CD4-positive, alpha-beta memory T cell (primary cell): ENCODE measurements around the gene INPP5J. TPM values are rescaled to one million over a fixed set of nuclear protein-coding genes. Genes with fewer than 3 reads are reported as not detected.

Experiments
- CTCF ChIA-PET: fragments of 350-600 bp; sonication (Branson Sonifier 250); formaldehyde crosslinking; loops from one replicate; lab custom pipeline; 2021; ENCODE audit warnings: inconsistent platforms; ENCODE audit not compliant: partially characterized antibody; lab: Charles Lee
- POLR2A ChIA-PET: fragments of 350-600 bp; sonication (Branson Sonifier 250); formaldehyde crosslinking; loops from one replicate; lab custom pipeline; 2021; ENCODE audit not compliant: partially characterized antibody; lab: Charles Lee
- DNase-seq, 5 donors: peaks; one replicate each; pipeline versions ENCODE4 v3.0.0 to v3.0.0-alpha.2; 2020 to 2022; ENCODE audit warnings: mixed read lengths in 1 of 5
- H3K27ac ChIP-seq: one replicate; pipeline ENCODE4 v1.7.0; 2013; ENCODE audit warnings: low read depth, low read length
- H3K27me3 ChIP-seq: 2 replicates; pipeline ENCODE4 v1.7.0; 2013; ENCODE audit warnings: mild to moderate bottlenecking, low read length, moderate library complexity; ENCODE audit not compliant: insufficient read depth
- H3K36me3 ChIP-seq: 2 replicates; pipeline ENCODE4 v1.7.0; 2013; ENCODE audit warnings: mild to moderate bottlenecking, low read length, moderate library complexity; ENCODE audit not compliant: insufficient read depth
- H3K4me1 ChIP-seq: 2 replicates; pipeline ENCODE4 v1.7.0; 2013; ENCODE audit warnings: mild to moderate bottlenecking, low read length, moderate library complexity; ENCODE audit not compliant: insufficient read depth
- H3K4me3 ChIP-seq, 2 donors: one replicate each; pipeline ENCODE4 v1.7.0; 2013; ENCODE audit warnings: low read length in 2 of 2, mild to moderate bottlenecking in 1 of 2
- H3K9me3 ChIP-seq, 2 donors: one replicate each; pipeline ENCODE4 v1.7.0; 2013; ENCODE audit warnings: low read length in 2 of 2, control low read depth in 1 of 2; ENCODE audit not compliant: control insufficient read depth in 1 of 2
- H3K27ac Mint-ChIP-seq, 7 donors: one replicate each; pipeline ENCODE4 v1.8.0; 2020 to 2021; ENCODE audit warnings: mixed read lengths in 7 of 7, mild to moderate bottlenecking in 6 of 7, inconsistent platforms in 3 of 7, moderate library complexity in 3 of 7
- H3K27me3 Mint-ChIP-seq, 2 donors: one replicate each; pipeline ENCODE4 v1.8.0; 2020 to 2021; ENCODE audit warnings: mixed read lengths in 2 of 2
- H3K36me3 Mint-ChIP-seq, 2 donors: one replicate each; pipeline ENCODE4 v1.8.0; 2020 to 2021; ENCODE audit warnings: mixed read lengths in 2 of 2, inconsistent platforms in 1 of 2, mild to moderate bottlenecking in 1 of 2
- H3K4me1 Mint-ChIP-seq, 4 donors: one replicate each; pipeline ENCODE4 v1.8.0; 2020 to 2021; ENCODE audit warnings: mixed read lengths in 4 of 4, mild to moderate bottlenecking in 1 of 4
- H3K4me3 Mint-ChIP-seq, 8 donors: one replicate each; pipeline ENCODE4 v1.8.0; 2020 to 2021; ENCODE audit warnings: mixed read lengths in 8 of 8, mild to moderate bottlenecking in 7 of 8, moderate library complexity in 6 of 8, inconsistent platforms in 3 of 8
- H3K9me3 Mint-ChIP-seq, 8 donors: one replicate each; pipeline ENCODE4 v1.8.0; 2020 to 2021; ENCODE audit warnings: mixed read lengths in 8 of 8, mild to moderate bottlenecking in 5 of 8, inconsistent platforms in 3 of 8, moderate library complexity in 1 of 8
- intact Hi-C: fragments of 100-400 bp; cut with micrococcal nuclease; formaldehyde crosslinking; loops from one replicate; pipeline ENCODE4 v1.15.1; 2023
- polyA plus RNA-seq, 2 donors: library from polyadenylated mRNA; unstranded; fragments of 300-500 nt; fragmentation: Illumina TruSeq; gene quantifications; one replicate each; pipeline ENCODE4 v1.2.3, GENCODE V29; 2021
- total RNA-seq, 2 experiments: library from RNA; stranded (reverse); gene quantifications; one replicate each; pipeline ENCODE4 v1.2.3, GENCODE V29; 2021

The INPP5J gene
- total and polyA plus RNA-seq, 4 experiments from 2014 or later: 0.15 to 0.22 TPM; not detected in 2

DNA sequence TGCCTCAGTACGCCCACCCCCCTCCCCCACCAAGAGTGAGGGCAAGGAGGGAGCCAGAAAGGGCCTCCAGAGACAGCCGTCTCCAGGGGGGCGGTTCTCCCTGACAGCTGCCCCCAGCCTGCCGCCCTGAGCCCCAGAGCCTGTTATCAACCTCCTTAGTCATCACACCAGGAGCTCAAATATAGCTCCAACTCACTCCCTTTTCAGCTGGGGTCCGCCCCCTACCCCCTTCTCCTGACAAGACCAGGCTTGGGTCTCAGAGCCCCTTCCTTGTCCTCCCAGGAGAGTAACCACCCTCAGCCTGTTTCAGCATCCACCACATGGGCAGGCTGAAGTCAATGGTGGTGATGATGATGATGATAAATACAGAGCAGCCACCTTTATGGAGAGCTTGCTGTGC is 2.5 kb upstream of the INPP5J start:
- no peaks in the 10 kb centered on the region for H3K4me1 Mint-ChIP-seq
- H3K4me3 Mint-ChIP-seq: no peak overlapping the region
- no peak overlapping the region for H3K4me3 ChIP-seq
- no peaks in the 10 kb centered on the region for H3K27me3 Mint-ChIP-seq
- no peaks in the 10 kb centered on the region for H3K27me3 ChIP-seq
- no peaks in the 10 kb centered on the region for H3K36me3 ChIP-seq
- no peaks in the 10 kb centered on the region for H3K9me3 Mint-ChIP-seq
- H3K27ac ChIP-seq: no peak overlapping the region
- CTCF ChIA-PET: no interaction called here
- no peaks in the 10 kb centered on the region for H3K4me1 ChIP-seq
- POLR2A ChIA-PET: no interaction called here
- no peaks in the 10 kb centered on the region for H3K9me3 ChIP-seq
- peak overlapping the region in 1 of 7 donors; percentile 60 for H3K27ac Mint-ChIP-seq
- no peaks in the 10 kb centered on the region for H3K36me3 Mint-ChIP-seq
- no peak for DNase-seq
- intact Hi-C loops: no loop called here

DNA sequence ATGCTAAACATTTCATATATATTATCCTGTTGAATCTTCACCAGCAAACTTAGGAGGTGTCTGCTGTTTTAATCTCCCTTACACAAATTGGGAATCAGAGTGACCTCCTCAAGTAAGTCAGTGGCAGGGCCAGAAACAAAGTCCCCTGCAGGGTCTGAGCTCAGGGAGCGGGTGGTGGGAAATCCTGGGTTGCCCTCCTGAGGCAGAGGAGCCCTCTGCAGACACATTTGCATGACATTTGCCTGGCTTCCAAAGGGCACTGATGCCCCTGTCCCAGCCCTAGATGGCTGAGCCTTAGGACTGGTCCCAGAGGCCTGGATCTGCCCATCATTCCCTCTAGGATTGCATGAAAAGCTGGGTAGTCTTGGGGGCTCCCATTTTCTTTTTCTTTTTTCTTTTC is 2.1 kb upstream of the INPP5J start:
- H3K27me3 Mint-ChIP-seq: no peaks in the 10 kb centered on the region
- no peaks in the 10 kb centered on the region for H3K9me3 ChIP-seq
- H3K4me1 Mint-ChIP-seq: no peaks in the 10 kb centered on the region
- no peak overlapping the region for H3K27ac ChIP-seq
- H3K27ac Mint-ChIP-seq: no peak overlapping the region
- no peaks in the 10 kb centered on the region for H3K36me3 Mint-ChIP-seq
- ChIA-PET POLR2A (no interaction called here), CTCF (no interaction called here)
- intact Hi-C loops: no loop called here
- H3K4me3 ChIP-seq: no peak overlapping the region
- H3K9me3 Mint-ChIP-seq: no peaks in the 10 kb centered on the region
- no peaks in the 10 kb centered on the region for H3K27me3 ChIP-seq
- no peaks in the 10 kb centered on the region for H3K4me1 ChIP-seq
- H3K36me3 ChIP-seq: no peaks in the 10 kb centered on the region
- no peak overlapping the region for H3K4me3 Mint-ChIP-seq
- no peak for DNase-seq

DNA sequence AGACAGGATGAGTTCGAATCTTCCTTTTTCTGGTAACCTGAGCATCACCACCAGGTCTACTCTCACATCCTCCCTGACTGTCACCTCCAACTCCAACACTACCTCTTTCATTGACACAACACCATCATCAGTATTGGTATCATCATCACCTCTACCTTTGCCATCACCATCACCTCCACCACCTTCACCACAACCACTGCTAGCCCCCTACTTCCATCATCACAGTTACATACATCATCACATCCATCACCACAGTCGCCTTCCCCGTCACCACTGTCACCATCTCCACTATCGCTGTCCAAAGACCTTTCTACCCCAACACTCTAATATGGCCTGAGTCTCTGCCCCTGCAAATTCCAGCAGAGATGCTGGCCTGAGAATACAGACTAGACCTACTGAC is 1.4 kb upstream of the INPP5J start:
- H3K9me3 ChIP-seq: no peaks in the 10 kb centered on the region
- POLR2A ChIA-PET: no interaction called here

DNA sequence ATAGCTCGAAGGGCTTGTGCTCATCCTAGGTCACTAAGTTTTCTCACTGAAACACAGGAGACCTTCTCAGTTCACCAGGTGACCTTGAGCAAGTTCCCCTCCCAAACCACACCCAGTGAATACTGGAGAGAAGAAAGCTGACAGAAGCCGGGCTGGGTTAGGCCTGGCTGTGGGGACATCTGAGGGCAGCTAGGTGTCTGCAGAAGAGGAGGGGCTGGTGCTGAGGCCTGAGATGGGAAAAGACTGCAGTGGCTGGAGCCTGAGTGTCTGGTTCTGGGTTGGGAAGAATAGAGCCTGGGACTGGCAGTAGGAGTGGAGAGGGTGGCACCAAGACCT is 602 bp upstream of the INPP5J start:
- POLR2A ChIA-PET: no interaction called here
- H3K36me3 ChIP-seq: no peaks in the 10 kb centered on the region
- peak overlapping the region in 1 of 7 donors; percentile 58 for H3K27ac Mint-ChIP-seq
- no peaks in the 10 kb centered on the region for H3K27me3 ChIP-seq
- no peaks in the 10 kb centered on the region for H3K4me1 ChIP-seq
- no peaks in the 10 kb centered on the region for H3K9me3 ChIP-seq
- no peaks in the 10 kb centered on the region for H3K36me3 Mint-ChIP-seq
- DNase-seq: no peak
- H3K27me3 Mint-ChIP-seq: no peaks in the 10 kb centered on the region
- no peak overlapping the region for H3K4me3 Mint-ChIP-seq
- intact Hi-C loops: no loop called here
- H3K4me3 ChIP-seq: no peak overlapping the region
- no peaks in the 10 kb centered on the region for H3K4me1 Mint-ChIP-seq
- H3K27ac ChIP-seq: no peak overlapping the region
- CTCF ChIA-PET: no interaction called here
- H3K9me3 Mint-ChIP-seq: no peaks in the 10 kb centered on the region

More for the DNA sequence above, 1.4 kb upstream of the INPP5J start:
- no peaks in the 10 kb centered on the region for H3K27me3 Mint-ChIP-seq
- no peak overlapping the region for H3K4me3 ChIP-seq
- no peaks in the 10 kb centered on the region for H3K36me3 ChIP-seq
- no peak overlapping the region for H3K27ac Mint-ChIP-seq
- H3K4me3 Mint-ChIP-seq: no peak overlapping the region
- DNase-seq: no peak
- intact Hi-C loops: no loop called here
- no peaks in the 10 kb centered on the region for H3K27me3 ChIP-seq
- H3K9me3 Mint-ChIP-seq: no peaks in the 10 kb centered on the region
- no peak overlapping the region for H3K27ac ChIP-seq
- no peaks in the 10 kb centered on the region for H3K4me1 ChIP-seq
- CTCF ChIA-PET: no interaction called here
- H3K36me3 Mint-ChIP-seq: no peaks in the 10 kb centered on the region
- H3K4me1 Mint-ChIP-seq: no peaks in the 10 kb centered on the region

DNA sequence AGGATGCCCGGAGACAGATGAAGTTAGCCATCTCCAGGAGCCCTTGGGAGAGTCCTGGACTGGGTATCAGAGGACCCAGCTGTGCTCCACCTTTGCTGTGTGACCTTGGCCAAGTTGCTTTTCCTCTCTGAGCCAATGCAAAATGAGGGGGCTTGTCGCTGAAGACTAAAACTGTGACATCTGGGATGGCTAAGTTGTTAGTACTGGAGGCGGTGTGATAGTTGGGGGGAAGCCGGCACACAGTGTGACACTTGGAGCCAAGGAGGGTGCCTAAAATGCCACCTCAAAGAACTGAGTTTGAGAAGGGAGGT is 481 bp downstream of the INPP5J start:
- intact Hi-C loops: no loop called here
- Histone ChIP-seq H3K27ac (no peak overlapping the region), H3K4me3 (no peak overlapping the region), H3K9me3 (no peaks in the 10 kb centered on the region), H3K36me3 (no peaks in the 10 kb centered on the region), H3K27me3 (no peaks in the 10 kb centered on the region), H3K4me1 (no peaks in the 10 kb centered on the region)
- H3K4me1 Mint-ChIP-seq: no peaks in the 10 kb centered on the region
- no peak overlapping the region for H3K4me3 Mint-ChIP-seq
- POLR2A ChIA-PET: no interaction called here
- H3K27ac Mint-ChIP-seq: no peak overlapping the region
- CTCF ChIA-PET: no interaction called here
- no peaks in the 10 kb centered on the region for H3K36me3 Mint-ChIP-seq
- no peaks in the 10 kb centered on the region for H3K9me3 Mint-ChIP-seq
- peaks cover 0 to 1% of the 10 kb centered on the region in 2 donors for H3K27me3 Mint-ChIP-seq
- DNase-seq: no peak

DNA sequence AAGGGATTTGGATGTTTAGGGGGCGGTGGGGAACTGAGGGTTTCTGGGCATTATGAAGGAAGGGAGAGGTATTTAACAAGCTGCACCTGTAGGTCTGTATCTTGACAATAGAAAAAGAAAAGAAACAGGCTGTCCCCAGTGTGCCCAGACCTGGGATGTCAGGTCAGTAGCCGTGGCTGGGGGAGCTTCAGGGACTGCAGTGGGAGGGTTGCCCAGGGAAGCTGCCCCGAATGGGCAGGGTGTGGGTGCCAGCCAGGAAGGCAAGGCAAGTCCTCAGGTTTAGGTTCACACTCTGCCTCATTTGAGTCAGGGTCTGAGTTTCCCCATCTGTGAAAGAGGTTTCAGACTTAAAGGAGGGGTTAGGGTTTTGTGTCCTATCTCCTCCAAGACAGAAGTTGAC is 1.5 kb downstream of the INPP5J start:
- Histone ChIP-seq H3K4me1 (no peaks in the 10 kb centered on the region), H3K27ac (no peak overlapping the region), H3K36me3 (no peaks in the 10 kb centered on the region), H3K9me3 (no peaks in the 10 kb centered on the region), H3K27me3 (no peaks in the 10 kb centered on the region), H3K4me3 (no peak overlapping the region)
- POLR2A ChIA-PET: interaction anchor here (0.5 kb wide), 1 partner anchor 16 kb away, joined by 3 read pairs; no protein-coding TSS in a partner anchor
- Mint-ChIP-seq H3K27me3 (peaks cover 0 to 1% of the 10 kb centered on the region in 2 donors), H3K4me3 (no peak overlapping the region), H3K9me3 (no peaks in the 10 kb centered on the region), H3K4me1 (no peaks in the 10 kb centered on the region), H3K27ac (no peak overlapping the region), H3K36me3 (no peaks in the 10 kb centered on the region)
- CTCF ChIA-PET: no interaction called here
- DNase-seq: no peak
- intact Hi-C loops: no loop called here

DNA sequence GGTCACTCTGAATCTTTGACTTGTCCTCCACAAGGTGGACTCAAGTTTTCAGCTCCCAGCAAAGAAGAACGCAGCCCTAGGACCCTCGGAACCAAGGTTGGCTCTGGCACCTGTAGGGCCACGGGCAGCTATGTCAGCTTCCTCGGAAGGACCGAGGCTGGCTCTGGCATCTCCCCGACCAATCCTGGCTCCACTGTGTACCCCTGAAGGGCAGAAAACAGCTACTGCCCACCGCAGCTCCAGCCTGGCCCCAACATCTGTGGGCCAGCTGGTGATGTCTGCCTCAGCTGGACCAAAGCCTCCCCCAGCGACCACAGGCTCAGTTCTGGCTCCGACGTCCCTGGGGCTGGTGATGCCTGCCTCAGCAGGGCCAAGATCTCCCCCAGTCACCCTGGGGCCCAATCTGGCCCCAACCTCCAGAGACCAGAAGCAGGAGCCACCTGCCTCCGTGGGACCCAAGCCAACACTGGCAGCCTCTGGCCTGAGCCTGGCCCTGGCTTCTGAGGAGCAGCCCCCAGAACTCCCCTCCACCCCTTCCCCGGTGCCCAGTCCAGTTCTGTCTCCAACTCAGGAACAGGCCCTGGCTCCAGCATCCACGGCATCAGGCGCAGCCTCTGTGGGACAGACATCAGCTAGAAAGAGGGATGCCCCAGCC is 2.2 kb downstream of the INPP5J start:
- Histone ChIP-seq H3K4me1 (no peaks in the 10 kb centered on the region), H3K9me3 (no peaks in the 10 kb centered on the region), H3K27me3 (no peaks in the 10 kb centered on the region), H3K4me3 (no peak overlapping the region), H3K27ac (no peak overlapping the region), H3K36me3 (no peaks in the 10 kb centered on the region)
- intact Hi-C loops: no loop called here
- H3K4me3 Mint-ChIP-seq: no peak overlapping the region
- ChIA-PET CTCF (no interaction called here), POLR2A (interaction anchor here (0.5 kb wide), 1 partner anchor 16 kb away, joined by 3 read pairs; no protein-coding TSS in a partner anchor)
- H3K27ac Mint-ChIP-seq: no peak overlapping the region
- peaks cover 0 to 1% of the 10 kb centered on the region in 2 donors for H3K27me3 Mint-ChIP-seq
- H3K9me3 Mint-ChIP-seq: no peaks in the 10 kb centered on the region
- H3K4me1 Mint-ChIP-seq: no peaks in the 10 kb centered on the region
- H3K36me3 Mint-ChIP-seq: no peaks in the 10 kb centered on the region
- DNase-seq: no peak
